Activated effector memory CD4-positive, alpha-beta T cell treated with anti-CD3 and anti-CD28 coated beads, Interleukin-2, amount 50 U/mL, for 16 hours (primary cell): Measurements from ENCODE around the gene GOLGA6A.
"Not testable (repeated sequence)": the region's sequence is repeated elsewhere in the genome, so short reads cannot be mapped to it uniquely, and the experiment has no call there.

ENCODE experiments used
- DNase-seq: peaks from one replicate; pipeline ENCODE4 v3.0.0-alpha.2; 2020

Gene GOLGA6A, protein sequence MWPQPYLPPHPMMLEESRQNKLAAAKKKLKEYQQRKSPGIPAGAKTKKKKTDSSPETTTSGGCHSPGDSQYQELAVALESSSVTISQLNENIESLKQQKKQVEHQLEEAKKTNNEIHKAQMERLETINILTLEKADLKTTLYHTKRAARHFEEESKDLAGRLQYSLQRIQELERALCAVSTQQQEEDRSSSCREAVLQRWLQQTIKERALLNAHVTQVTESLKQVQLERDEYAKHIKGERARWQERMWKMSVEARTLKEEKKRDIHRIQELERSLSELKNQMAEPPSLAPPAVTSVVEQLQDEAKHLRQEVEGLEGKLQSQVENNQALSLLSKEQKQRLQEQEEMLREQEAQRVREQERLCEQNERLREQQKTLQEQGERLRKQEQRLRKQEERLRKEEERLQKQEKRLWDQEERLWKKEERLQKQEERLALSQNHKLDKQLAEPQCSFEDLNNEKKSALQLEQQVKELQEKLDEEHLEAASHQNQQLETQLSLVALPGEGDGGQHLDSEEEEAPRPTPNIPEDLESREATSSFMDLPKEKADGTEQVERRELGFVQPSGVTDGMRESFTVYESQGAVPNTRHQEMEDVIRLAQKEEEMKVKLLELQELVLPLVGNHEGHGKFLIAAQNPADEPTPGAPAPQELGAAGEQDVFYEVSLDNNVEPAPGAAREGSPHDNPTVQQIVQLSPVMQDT

DNA sequence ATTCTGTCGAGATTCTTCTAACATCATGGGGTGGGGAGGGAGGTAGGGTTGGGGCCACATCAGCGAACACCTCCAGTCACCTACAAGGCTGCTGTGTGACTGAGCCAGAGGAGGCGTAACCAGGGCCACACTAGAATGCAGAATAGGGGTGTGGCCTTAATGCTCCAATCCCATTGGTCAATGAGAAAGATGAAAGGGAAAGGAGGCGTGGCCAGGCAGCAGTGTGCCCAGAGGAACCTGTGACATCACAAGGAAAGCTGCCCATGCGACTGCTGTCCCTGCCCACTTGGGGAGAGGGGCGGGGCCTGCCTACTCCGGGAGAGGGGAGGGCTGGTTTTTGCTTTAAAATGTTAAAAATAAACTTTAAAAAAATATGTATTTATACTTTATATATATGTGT lies at the start of gene GOLGA6A:
TSS of gene GOLGA6A (minus strand) at position 101 of the 400 bp plus-strand sequence. CDS start at position 60, 41 bp downstream.
- not testable (repeated sequence) for DNase-seq

DNA sequence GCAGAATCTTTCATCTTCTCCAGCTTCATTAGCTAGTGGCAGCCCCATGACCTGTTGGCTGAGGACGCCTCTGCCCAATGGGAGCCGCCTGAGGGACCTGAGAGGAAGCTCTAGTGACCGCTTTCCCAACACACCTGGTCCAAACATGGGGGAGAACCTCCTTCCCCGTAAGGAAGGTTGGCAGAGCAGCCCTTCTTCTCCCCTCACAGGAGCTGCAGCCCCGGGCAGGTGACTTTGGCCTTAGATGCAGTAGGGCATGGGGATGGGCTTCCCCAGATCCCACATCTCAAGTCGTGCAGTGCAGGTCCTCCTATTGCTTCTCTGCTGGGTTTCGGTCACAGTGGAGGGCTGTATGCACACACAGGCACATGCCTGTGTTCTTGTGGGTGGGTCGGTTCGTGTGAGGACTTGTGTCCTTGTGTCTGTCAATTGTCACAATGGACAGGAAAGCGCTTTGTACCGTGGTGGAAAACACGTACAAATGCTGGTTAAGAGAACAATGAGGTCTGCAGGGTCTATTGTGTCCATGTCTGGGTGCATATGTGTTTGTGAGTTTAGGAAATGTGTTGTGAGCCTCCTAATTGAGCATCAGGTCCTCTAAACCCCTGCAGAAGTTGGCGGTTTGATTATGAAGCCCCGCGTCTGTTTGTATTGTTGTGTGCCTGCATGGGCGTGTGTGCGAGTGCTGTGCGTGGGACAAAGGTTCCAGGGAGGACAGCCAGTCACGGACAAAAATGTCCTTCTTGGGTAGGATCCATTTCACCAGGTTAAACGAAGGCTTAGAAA lies 49.5 kb upstream of the GOLGA6A start:
- DNase-seq, result no peak

DNA sequence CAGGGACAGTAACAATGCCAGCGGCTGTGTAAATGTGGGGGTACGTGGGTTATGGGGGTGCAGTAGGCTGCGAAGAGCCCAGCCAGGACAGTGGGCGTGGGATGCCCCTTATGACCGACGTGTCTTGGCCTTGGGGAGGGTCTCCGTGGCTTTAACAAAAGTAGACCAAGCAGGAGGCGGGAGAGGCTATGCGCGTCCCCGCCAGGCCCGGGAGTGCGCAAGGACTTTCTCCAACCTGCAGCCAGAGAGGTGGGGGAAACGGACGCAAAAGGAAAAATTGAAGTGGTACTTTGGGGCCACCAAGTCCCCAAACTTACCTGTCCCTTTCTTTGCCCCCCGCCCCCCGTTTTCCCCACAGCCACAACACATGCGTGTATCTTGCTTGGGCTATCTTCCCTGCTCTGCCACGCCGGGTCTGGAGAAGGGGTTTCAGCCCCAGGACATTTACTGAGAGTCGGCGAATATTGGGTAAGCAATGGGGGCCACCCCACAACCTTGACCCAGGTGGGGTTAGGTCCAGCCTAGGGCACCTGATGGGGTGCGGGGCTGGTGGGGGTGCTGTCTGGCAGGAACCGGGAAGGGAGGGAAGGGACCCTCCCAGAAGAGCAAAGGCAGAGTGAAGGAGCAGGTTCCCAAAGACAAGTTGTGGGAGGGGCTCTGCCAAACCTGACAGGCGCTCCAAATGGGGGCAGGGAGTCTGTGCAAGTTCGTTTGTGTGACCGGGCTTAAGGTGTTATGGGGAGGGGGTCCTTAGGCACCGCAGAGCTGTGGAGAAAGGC lies 48.7 kb upstream of the GOLGA6A start:
- no peak for DNase-seq

DNA sequence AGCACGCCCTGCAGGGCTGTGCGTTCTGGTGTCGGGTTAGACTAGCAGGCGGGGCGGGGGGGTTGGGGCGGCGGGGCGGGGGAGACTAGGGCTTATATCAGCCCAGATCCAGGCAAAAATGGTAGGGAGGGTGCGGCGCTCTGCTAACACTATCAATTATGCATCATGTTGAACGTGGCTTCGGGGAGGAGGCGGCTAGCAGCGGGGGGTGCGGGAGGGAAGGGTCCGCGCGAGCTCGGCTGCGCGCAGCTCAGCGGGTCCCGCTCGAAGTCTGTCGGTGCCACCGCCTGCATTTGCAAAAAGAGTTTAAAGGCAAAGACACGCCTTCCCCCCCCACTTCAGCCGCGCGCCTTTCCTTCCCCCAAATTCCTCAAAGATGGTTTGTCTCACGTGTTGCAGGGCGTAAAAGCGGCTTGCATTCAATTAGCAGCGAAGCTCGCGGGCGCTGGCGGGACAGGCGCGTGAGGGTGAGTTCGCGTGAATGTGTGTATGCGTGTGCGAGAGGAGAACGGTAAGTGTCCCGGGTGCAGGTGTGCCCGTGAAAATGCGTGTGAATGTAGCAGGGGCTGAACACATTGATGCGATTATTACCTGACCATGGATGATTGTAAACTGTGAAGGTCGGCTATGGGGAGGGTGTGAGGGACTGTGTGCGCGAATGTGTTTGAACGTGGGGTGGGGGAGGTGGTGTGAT lies 48.0 kb upstream of the GOLGA6A start, which contains the start of gene ISLR2:
TSS of gene ISLR2 (plus strand) at position 432 of the 694 bp plus-strand sequence. CDS start 2,169 bp downstream, outside the sequence.
- DNase-seq, result no peak

DNA sequence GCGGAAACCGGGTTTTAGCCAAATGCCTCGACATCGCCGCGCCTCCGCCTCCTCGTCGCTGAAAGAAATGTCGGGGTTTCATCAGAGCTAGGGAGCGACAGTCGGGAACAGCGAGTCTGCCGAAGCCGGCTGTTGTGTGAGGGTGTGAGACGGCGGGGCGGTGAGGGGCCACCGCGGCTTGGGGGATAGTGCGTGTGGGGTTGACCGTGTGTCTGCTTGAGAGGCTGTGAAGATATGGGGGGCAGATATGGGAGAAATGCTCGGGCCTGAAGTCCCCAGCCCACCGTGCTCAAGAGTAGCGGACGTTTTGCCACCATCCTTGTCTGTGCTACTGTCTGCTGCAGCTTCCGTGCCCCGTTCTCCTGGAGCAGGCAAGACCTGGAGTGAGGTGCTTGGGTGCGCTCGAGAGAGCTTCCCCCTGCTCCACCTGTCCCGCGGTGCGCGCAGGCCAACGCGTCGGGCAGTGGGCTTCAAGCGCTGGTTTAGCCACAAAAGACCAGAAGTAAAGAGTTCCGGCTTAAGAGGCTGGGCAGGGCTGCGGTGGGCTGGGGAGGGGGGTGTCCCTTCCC lies 47.3 kb upstream of the GOLGA6A start:
- DNase-seq, result no peak

DNA sequence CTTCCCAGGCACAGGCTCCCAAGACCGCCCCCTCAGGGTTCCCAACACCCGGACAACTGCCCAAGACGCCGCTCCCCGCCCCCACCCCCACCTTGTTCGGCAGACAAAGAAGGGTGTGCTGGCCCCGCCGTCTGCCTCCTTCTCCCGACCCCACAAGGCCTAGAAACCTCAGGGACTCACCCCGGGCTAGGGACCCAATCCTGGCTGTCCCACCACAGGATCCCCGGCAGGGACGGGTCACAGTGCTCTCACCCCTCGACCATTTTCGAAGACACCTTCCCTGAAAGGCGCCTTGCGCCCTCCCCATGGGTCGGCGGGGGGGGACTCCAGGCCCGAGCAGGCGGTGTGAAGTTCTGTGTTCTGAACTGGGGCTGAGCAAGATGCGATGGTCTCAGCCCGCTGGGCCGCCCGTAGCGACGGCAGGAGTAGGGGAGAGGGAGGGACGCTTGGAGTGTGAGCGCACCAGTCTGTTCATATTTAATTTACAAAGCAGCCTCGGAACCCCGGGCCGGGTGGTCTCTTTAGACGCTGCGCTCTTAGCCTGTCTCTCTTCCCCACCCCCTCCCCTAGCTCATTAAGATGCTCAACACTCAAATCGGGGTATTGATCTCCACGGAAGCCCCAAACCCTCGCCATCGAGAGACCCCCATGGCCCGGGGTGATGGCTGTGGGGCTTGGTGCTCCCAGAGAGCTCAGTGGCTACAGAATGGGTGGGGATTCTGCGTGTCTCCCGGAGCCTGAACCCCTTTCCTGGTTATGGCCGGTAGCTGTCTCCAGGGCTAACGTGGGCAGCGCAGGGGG lies 46.6 kb upstream of the GOLGA6A start:
- DNase-seq, result no peak

DNA sequence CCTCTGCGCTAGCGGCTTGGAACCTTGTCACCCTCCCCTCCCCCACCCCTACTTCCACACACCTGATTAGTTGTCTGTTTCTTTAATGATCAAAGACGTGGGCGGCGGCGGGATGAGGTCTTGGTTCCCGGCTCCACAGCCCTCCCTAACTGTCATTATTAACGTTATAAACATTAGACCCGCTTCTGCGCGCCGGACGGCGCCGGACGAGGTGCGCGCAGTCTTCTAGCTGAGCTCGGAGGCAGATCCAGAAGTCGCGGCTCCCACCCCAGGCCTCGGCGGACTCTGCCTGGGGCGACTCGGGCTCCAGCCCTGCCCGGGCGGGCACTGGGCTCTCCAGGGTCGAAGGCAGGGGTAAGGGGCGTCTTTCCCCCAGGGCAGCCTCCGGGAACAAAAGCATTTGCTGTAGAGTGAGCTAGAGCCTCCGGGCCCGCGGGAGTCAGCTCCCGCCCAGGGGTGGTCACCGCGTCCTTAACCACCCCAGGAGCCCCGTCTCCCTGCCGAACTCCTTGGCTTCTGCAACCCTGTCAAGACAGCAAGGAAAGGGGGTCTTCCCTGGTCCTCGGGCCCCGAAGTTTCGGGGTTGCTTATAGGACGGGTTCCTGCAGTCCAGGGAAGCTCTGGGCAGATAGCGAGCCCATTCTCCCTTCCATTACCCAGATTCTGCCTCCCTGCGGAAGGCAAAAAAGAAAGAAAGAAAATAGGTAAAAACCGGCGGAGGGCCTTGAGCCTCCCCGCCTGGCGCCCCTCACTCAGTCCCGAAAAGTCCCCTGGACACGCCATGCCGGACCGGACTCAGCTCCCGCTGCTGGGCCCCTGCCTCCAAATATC lies 45.8 kb upstream of the GOLGA6A start:
- DNase-seq, result no peak

DNA sequence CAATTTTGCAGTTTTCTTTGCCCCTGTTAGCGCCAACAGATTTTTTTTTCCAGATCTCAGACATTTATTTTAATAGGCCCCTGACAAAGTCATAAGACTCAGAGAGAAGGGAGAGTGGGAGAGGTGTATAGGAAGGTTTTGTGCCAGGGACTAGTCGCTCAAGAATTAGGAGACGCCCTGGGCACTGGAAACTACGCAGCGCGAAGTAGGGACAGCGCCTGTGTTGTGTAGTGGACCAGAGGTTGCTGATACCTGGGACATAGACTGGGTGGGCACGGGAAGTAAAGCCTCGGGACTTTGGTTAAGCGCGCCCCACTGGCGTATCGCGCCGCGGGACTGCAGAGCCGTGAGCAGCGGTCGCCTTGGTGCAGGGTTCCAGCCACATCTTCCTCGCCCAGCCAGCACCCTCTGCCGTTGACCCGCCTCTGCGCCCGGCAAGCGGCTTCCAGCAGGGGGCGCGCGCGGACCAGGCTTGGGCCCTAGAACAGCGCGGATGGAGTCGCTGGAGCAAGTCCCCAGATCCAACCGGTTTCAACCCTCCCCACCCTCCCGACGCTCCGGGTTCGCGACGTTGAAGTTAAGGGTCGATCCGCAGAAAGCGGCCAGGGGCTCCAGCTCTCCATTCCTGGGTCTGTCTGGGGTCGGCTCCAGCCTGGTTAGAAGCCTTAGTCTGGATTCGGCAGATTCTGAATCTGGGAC lies 45.1 kb upstream of the GOLGA6A start:
- peak; percentile 93 for DNase-seq

DNA sequence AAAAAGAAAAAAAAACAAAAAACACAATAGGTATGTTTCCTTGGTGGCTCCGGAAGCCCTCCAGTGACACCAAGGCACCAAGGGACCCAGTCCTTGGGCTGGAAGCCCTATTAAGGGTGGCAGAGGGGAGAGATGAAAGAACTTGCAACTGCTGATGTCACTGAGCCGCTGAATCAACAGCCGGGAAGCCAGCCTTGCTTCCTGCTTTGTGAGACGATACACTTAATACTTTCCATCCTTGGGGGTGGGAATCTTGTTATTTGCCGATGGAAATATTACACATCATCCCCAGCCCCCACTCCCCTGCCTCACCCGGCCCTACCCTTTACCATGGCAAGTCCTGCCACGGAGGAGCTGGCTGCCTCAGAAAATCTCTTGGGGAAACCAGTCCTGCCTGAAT lies 42.4 kb upstream of the GOLGA6A start:
- DNase-seq, result no peak

DNA sequence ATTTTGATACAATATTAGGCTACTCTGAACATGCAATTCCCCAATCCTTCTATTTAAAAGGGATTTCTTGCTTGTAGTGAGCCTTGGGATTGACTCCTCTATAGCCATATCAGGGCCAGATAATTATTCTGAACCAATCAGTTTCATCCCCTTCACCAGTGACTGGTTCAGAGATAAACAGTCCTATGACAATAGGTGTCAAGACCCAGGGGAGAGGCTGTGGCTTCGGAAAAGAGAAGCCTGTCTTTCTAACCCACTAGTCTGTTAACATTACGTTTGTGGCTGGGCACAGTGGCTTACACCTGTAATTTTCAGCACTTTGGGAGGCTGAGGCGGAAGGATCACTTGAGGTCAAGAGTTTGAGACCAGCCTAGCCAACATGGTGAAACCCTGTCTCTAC lies 41.8 kb upstream of the GOLGA6A start:
- no peak for DNase-seq

DNA sequence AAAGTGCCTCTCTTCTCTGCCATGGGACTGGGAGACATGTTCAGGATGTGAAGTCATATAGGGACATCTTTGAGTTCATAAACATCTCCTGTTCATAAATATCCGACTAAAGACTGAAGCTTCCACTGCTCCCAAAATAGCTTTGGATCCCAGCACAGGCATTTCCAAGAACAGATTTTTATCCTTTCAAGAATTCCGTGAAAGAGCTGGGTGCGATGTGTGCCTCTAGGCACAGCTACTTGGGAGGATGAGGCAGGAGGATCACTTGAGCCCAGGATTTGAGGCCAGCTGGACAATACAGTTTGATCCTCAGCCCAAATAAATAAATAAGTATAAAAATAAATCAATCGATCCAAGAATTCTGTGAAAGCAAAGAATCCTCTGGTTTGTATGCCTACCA lies 41.3 kb upstream of the GOLGA6A start:
- no peak for DNase-seq

DNA sequence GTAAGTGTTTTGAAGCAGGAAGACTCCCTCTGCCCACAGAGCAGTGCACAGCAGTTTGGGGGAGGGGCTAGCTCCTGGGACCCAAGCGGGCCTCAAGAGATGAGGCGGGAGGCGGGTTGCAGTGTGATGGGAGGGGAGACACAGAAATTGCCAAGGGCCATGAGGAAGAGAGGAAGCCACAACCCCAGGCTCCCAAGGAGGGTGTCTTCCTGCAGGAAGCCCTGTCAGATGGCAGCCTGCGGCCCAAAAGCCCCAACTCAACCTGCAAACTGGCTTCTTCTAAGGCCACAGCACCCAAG lies 40.7 kb upstream of the GOLGA6A start:
- no peak for DNase-seq

DNA sequence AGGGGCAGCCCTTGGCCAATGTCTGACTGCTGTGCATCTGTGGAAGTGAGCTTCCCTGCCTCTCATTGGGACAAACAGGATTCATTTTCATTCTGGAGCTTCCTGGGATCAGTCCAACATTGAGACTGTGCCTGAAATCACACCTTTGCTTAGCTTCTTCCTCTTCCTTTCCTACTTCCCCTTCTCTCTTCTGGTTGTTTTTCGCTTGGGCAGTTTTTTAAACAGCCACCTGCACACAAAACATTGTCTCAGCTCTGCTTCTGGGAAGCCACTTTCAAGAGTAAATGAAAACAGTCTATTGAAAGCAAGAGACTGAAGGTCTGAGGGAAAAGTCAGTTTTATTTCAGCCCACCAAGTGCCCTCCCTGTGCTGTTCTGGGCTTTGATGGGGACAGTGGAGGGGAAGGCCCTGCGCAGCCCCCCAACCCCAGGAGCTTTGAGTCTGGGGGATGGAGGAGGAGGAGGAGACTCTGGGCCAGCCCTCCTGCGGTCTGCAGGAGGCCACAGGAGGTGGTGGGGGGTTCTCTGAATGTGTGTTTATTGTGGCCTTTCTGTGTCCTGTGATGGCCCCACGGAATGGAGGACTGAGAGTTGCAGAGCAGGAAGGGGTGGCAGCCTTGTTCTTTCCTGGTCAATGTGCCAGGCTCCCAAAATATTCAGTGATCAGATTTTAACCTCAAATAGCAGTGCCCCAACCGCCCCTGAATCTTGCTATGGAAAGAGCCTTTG lies 40.2 kb upstream of the GOLGA6A start:
- no peak for DNase-seq

DNA sequence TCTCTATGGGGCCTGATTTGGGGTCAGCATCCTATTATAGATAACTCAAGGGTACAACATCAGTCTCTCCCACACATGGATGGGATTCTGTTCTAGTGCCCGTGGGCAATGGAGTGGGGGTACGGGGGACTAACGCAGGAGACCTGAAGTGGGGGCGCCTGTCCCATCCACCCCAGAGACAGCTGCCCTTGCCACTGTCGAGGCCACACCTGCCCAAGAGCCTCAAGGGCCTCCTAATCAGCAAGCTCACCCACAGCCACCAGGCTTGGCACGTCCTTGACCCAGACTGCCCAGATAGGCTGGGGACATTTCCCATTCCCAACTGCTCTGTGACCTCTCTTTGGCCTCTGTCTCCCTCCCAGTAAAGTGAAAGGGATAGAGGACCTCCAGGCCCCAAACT lies 39.5 kb upstream of the GOLGA6A start:
- no peak for DNase-seq

DNA sequence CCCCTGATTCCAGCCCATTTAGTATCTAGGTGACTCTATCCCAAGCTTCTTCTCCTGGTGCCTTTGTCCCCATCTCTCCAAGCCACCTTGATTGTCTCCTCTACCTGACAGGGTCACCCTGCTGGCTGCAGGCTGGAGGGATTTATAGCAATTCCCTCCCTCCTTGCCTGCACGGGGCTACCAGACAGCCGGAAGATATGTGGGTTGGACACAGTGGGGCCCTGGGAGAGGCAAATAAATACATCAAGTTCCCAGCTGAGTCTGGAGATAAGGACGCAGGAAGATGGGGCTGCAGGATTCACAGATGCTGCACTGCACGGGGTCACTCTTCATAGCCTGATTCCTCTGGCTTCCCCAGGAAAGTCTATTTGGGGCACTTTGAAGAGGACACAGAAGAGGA lies 38.7 kb upstream of the GOLGA6A start:
- DNase-seq, result no peak

DNA sequence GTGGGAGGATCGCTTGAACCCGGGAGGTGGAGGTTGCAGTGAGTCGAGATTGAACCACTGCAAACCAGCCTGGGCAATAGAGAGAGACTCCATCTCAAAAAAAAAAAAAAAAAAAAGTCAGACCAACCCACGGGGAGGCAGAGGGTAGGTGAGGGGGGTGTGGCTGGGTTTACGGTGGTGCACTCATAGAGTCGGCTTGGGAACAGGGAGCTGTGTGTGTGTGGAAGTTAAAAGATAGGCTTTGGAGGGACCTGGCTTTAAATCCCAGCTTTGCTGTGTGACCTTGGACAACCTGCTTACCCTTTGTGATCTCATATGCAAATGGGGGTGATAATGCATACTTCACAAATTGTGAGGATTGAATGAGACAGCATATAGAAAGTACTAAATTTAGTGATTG lies 38.1 kb upstream of the GOLGA6A start:
- no peak for DNase-seq

DNA sequence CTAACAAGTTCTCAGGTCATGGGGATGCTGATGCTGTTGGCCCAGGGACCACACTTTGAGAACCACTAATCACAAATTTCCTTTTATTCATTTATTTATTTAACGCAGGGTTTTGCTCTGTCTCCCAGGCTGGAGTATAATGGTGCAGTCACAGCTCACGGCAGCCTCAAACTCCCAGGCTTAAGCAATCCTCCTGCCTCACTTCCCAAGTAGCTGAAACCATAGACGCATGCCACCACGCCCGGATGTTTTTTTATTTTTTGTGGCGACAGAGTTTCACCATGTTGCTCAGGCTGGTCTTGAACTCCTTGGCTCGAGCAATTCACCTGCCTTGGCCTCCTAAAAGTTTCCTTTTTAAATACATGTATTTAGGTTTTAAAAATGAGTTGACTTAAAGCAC lies 27.4 kb upstream of the GOLGA6A start:
- DNase-seq, result no peak

DNA sequence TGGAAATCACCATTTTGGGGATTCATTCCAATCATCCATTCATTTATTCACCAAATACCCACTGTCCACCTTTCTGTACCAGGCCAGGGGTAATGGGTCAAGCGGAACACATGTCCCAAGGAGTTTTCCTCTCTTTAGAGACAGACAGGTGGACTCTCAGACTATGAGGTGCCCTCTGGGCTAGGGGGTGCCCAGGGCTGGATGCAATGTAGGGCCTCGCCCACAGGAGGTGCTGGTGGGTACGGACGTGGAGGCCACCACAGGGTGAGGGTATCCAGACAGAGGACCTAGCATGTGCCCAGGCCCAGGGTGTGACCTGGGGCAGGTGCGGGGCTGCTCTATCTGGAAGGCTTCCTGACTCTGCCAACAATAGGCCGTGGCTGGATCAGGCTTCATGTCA lies 26.3 kb upstream of the GOLGA6A start:
- DNase-seq, result not testable (repeated sequence)

DNA sequence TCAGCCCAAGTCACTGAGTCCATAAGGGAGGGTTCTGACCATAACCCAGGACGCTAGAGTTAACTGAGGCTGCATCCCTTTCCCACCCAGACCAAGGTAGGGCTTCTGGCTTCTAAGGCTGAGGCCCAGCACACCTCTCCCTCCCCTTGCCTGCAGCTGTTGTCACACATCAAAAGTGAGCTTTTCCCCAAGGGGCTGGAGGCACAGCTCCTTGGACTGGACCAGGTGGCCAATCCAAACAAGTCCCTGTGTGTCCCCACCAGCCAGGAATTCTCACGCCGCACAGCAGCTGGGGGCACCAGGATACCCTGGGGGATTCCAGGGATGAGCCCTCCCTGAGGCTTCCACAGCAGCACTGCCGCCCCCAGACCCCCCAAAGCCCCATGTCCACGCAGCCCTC lies 25.8 kb upstream of the GOLGA6A start:
- DNase-seq, result no peak
